Upper lobe of left lung (tissue), 6 donors: ENCODE results near the gene SNAI3. TPM values are rescaled to one million over a fixed set of nuclear protein-coding genes. Genes with fewer than 3 reads are reported as not detected.

ENCODE experiments used
- ATAC-seq, 2 donors: fragments of 200-7000 bp; cut with Tn5 transposase; one replicate each; pipeline ENCODE4 v1.9.1; 2022; ENCODE audit warnings: mild to moderate bottlenecking in 2 of 2, moderate library complexity in 2 of 2; ENCODE audit not compliant: low FRiP score in 2 of 2
- DNase-seq, 2 donors: peaks; one replicate each; pipeline ENCODE4 v3.0.0-alpha.2; 2019 to 2020
- H3K27ac ChIP-seq, 4 donors: fragments of 200-600 bp; sonication (generic); one replicate each; pipeline ENCODE4 v1.5.1; 2016 to 2019
- H3K27me3 ChIP-seq, 4 donors: fragments of 200-600 bp; sonication (generic); one replicate each; pipeline ENCODE4 v1.5.1; 2017 to 2019
- H3K36me3 ChIP-seq, 4 donors: fragments of 200-600 bp; sonication (generic); one replicate each; pipeline ENCODE4 v1.5.1; 2016 to 2019
- H3K4me1 ChIP-seq, 4 donors: fragments of 200-600 bp; sonication (generic); one replicate each; pipeline ENCODE4 v1.5.1; 2018 to 2019
- H3K4me3 ChIP-seq, 4 donors: fragments of 200-600 bp; sonication (generic); one replicate each; pipeline ENCODE4 v1.5.1; 2017 to 2019; ENCODE audit warnings: mild to moderate bottlenecking in 2 of 4, moderate library complexity in 1 of 4
- H3K9me3 ChIP-seq, 4 donors: fragments of 200-600 bp; sonication (generic); one replicate each; pipeline ENCODE4 v1.5.1; 2018 to 2019
- EP300 ChIP-seq, 4 donors: sonication (generic); formaldehyde crosslinking; IDR thresholded peaks; one replicate each; pipeline ENCODE4 v1.5.1; 2017; ENCODE audit warnings: antibody characterized with exemption in 4 of 4, control low read depth in 2 of 4
- POLR2A ChIP-seq, 4 donors: fragments of 450-650 bp; IDR thresholded peaks; one replicate each; pipeline ENCODE4 v1.5.1; 2016 to 2017; ENCODE audit warnings: antibody characterized with exemption in 4 of 4, mild to moderate bottlenecking in 2 of 4
- POLR2AphosphoS5 ChIP-seq, 2 donors: sonication (generic); formaldehyde crosslinking; IDR thresholded peaks; one replicate each; pipeline ENCODE4 v1.5.1; 2017; ENCODE audit warnings: antibody characterized with exemption in 2 of 2
- WGBS, 2 donors: methylation state at CpG; one replicate each; pipeline ENCODE4 v1.1.5; 2017 to 2018; 5-methylcytosine and 5-hydroxymethylcytosine counted together
- total RNA-seq, 6 donors: library from RNA; depleted of rRNA in 4 of 6; stranded (reverse); fragments of >200 nt in 4 of 6; gene quantifications; one replicate each; pipeline versions ENCODE4 v1.1.0 to v1.2.1, GENCODE V29; 2016 to 2021
- TF ChIP-seq, protein P1 (sequence below), 6 experiments: fragments of 450-650 bp in 4 of 6; fragments of 200-600 bp in 2 of 6; sonication (generic) in 2 of 6; IDR thresholded peaks; one replicate each; pipeline ENCODE4 v1.5.1; 2016 to 2019; ENCODE audit warnings: antibody characterized with exemption in 6 of 6
- donor health status: DM: no; HTN: no; CAD: no; lungs with moderate emphysema.
- donor health status: DM: no; HTN: yes; CAD: no; lungs with severe emphysema.

The SNAI3 gene
- total RNA-seq, 6 donors from 2014 or later = 0.78 to 8.1 (median 7.0) TPM; not detected in 1

DNA sequence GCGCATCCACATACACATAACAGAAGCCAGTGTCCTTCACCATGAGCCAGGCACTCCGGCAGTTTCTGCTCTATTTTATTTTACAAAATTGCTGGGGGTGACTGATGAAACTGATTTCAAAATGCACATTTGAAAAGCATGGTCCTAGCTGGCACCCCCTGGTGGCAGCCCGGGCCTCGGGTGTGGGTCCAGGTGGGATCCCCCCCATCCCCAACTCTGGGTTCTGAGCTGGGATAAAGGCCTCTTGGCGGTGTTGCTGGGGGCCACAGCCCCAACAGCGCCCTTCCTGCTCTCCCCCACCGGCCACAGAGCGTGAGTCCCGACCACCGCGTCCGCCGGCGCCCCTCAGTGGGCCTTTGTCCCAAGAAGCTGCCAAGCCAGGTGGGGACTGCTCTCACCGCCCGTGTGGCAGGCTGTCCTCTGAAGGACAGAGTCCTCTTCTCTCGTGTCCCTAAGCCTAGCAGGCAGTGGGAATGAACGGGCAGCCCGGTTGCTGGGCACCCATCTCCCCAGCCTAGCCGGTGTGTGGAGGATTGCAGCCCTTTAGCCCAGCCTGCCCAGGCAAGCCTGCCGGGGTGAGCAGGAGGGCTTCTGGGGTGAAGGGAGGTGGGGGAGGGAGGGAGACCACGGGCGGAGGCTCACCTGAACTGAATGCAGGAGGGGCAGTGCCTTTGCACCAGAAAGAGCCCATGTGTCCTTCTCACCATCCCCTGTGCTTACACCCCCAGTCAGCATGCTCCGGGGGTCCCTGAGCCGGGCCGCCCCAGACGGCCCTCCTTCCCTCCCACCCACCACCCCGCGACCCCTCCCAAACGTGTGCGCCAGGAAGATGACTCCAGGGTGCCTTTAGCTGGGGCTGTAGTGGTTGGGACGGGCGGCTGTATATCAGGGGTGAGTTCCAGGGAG lies 898 bp downstream of the SNAI3 start:
- H3K4me1 ChIP-seq = peaks cover 22 to 49% (median 35%) of the 10 kb centered on the region in 4 donors
- H3K4me3 ChIP-seq = peak overlapping the region; percentile 50 to 74 (median 58)
- ATAC-seq = peak; percentile 2 to 9
- H3K27me3 ChIP-seq = peaks cover 0 to 5% (median 0%) of the 10 kb centered on the region in 4 donors
- DNase-seq = peak in 1 of 2 donors; percentile 88
- WGBS, 2 donors = 7% methylated on average over 17 to 19 of the region's 33 CpGs
- TF ChIP-seq POLR2A (IDR thresholded peaks at IDR 0.05) = no peak
- TF ChIP-seq POLR2AphosphoS5 (IDR thresholded peaks at IDR 0.05) = no peak
- TF ChIP-seq, protein P1, sequence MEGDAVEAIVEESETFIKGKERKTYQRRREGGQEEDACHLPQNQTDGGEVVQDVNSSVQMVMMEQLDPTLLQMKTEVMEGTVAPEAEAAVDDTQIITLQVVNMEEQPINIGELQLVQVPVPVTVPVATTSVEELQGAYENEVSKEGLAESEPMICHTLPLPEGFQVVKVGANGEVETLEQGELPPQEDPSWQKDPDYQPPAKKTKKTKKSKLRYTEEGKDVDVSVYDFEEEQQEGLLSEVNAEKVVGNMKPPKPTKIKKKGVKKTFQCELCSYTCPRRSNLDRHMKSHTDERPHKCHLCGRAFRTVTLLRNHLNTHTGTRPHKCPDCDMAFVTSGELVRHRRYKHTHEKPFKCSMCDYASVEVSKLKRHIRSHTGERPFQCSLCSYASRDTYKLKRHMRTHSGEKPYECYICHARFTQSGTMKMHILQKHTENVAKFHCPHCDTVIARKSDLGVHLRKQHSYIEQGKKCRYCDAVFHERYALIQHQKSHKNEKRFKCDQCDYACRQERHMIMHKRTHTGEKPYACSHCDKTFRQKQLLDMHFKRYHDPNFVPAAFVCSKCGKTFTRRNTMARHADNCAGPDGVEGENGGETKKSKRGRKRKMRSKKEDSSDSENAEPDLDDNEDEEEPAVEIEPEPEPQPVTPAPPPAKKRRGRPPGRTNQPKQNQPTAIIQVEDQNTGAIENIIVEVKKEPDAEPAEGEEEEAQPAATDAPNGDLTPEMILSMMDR (IDR thresholded peaks at IDR 0.05) = peak; percentile 50 to 71 (median 54)
- no peak for TF ChIP-seq EP300 (IDR thresholded peaks at IDR 0.05)
- H3K27ac ChIP-seq = peak overlapping the region in 3 of 4 donors; percentile 37 to 83 (median 81)
- no peaks in the 10 kb centered on the region for H3K9me3 ChIP-seq
- no peaks in the 10 kb centered on the region for H3K36me3 ChIP-seq

DNA sequence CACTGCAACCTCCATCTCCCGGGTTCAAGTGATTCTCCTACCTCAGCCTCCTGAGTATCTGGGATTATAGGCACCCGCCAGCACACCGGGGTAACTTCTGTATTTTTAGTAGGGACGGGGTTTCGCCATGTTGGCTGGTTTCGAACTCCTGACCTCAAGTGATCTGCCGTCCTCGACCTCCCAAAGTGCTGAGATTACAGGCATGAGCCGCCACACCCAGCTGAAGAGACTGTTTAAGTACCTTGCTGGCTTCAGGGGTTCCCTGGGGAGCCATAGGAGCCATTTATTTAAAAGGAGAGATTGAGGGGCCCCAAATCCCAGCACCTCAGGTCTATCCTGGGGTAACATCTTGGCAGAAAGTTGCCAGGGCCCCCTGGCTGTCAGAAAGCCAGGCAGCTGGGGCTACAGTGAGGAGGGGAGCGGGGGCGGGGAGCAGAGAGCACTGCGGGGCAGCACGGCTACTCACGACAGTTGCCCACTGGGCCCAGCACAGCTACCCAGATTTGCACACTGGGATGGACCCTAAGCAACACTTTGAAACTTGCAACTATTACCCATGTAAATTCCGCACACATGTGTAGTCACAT lies 1.6 kb downstream of the SNAI3 start:
- TF ChIP-seq POLR2AphosphoS5 (IDR thresholded peaks at IDR 0.05) (no peak), EP300 (IDR thresholded peaks at IDR 0.05) (no peak), POLR2A (IDR thresholded peaks at IDR 0.05) (no peak)
- TF ChIP-seq, protein P1 (IDR thresholded peaks at IDR 0.05) = no peak
- Histone ChIP-seq H3K27me3 (peaks cover 0 to 5% (median 0%) of the 10 kb centered on the region in 4 donors), H3K4me1 (peaks cover 22 to 49% (median 35%) of the 10 kb centered on the region in 4 donors), H3K36me3 (no peaks in the 10 kb centered on the region), H3K4me3 (peak overlapping the region in 1 of 4 donors; percentile 60), H3K27ac (no peak overlapping the region), H3K9me3 (no peaks in the 10 kb centered on the region)
- no peak for ATAC-seq
- 66 to 83% methylated on average over 12 to 15 of the region's 15 CpGs for WGBS, 2 donors
- DNase-seq = no peak

DNA sequence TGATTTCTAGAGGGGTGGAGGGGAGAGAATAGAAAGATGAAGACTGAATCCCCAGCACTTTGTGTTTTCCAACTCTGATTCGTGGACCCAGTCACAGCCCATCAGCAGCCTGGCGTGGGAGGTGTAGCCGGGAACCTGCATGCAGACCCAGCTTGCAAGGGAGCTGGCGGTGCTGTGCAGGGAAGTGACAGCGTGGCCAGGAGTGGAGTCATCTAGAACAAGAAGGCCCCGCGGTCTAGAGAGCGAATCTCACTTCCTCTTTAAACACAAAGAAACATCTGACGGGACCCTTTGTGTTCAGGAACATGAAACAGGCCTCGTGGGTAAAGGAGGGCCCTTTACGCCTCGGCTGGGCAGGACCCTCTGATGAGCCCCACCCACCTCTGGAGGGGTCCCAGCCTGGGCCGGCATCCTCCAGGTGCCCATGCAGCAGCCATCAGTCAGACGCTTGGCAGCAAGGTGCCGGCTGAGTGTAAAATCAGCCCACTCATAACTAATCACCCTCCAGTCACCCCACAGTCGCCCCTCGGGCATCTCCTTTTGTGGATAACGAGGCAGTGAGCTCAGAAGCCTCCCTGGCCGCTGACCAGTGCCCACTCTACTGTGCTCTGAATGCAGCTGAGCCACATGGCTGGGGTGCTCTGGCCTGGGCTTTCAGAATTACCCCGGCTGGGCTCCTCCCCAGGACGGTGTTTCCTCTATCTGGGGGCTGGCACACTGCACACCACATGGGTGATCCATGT lies 4.4 kb downstream of the SNAI3 start:
- H3K27me3 ChIP-seq = peaks cover 0 to 8% (median 3%) of the 10 kb centered on the region in 4 donors
- ATAC-seq = peak; percentile 41 to 55
- peak in 1 of 2 donors; percentile 89 for DNase-seq
- peaks cover 0 to 3% (median 0%) of the 10 kb centered on the region in 4 donors for H3K36me3 ChIP-seq
- peaks cover 20 to 47% (median 33%) of the 10 kb centered on the region in 4 donors for H3K4me1 ChIP-seq
- peak overlapping the region; percentile 54 to 84 (median 68) for H3K27ac ChIP-seq
- 27 to 29% methylated on average over 15 to 21 of the region's 21 CpGs for WGBS, 2 donors
- H3K9me3 ChIP-seq = no peaks in the 10 kb centered on the region
- peak overlapping the region in 1 of 4 donors; percentile 14 for H3K4me3 ChIP-seq
- TF ChIP-seq POLR2A (IDR thresholded peaks at IDR 0.05) (no peak), EP300 (IDR thresholded peaks at IDR 0.05) (no peak), POLR2AphosphoS5 (IDR thresholded peaks at IDR 0.05) (no peak)
- TF ChIP-seq, protein P1 (IDR thresholded peaks at IDR 0.05) = no peak

DNA sequence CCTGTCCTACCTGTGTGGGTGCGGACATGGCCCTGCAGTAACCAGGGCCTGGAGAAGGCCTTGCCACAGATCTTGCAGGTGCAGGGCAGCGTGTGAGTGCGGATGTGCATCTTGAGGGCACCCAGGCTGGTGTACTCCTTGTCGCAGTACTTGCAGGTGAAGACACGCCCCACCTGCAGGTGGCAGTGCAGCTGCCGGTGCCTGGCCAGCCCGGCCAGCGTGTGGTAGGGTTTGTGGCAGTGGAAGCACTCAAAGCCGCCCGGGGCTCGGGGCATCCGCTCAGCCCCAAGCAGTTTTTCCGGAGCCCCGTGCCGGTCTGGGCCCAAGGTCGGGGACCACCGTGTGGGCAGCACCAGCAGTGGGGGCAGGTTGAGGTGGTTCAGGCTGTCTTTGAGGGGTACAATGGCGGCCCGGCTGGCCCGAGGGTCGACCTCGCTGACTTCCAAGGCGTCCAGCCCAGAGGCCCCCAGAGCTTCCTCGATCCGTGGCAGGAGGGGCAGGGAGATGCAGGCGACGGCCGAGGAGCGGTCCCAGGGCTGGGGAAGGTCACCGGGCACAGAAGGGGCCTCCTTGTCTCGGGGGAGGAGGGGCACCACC lies 5.1 kb downstream of the SNAI3 start:
- no peak overlapping the region for H3K4me3 ChIP-seq
- peaks cover 0 to 8% (median 2%) of the 10 kb centered on the region in 4 donors for H3K27me3 ChIP-seq
- H3K27ac ChIP-seq = peak overlapping the region in 3 of 4 donors; percentile 42 to 84 (median 65)
- DNase-seq (peak in 1 of 2 donors; percentile 87), ATAC-seq (no peak)
- WGBS, 2 donors = 67 to 79% methylated on average over 3 to 31 of the region's 31 CpGs
- H3K36me3 ChIP-seq = peaks cover 0 to 3% (median 0%) of the 10 kb centered on the region in 4 donors
- H3K9me3 ChIP-seq = no peaks in the 10 kb centered on the region
- peaks cover 13 to 40% (median 28%) of the 10 kb centered on the region in 4 donors for H3K4me1 ChIP-seq
- TF ChIP-seq POLR2AphosphoS5 (IDR thresholded peaks at IDR 0.05) (no peak), POLR2A (IDR thresholded peaks at IDR 0.05) (no peak), EP300 (IDR thresholded peaks at IDR 0.05) (no peak)
- TF ChIP-seq, protein P1 (IDR thresholded peaks at IDR 0.05) = peak in 5 of 6 experiments; percentile 13 to 47 (median 40)
